HG02798 (cell line): ENCODE measurements around the gene AFAP1L2.
A peak's percentile ranks its signal among the peaks of the same experiment; 100 is the strongest.

Source experiments
- ATAC-seq: cut with Tn5 transposase; IDR thresholded peaks from one replicate; pipeline ENCODE4 v1.9.1; 2021; ENCODE audit warnings: mild to moderate bottlenecking; ENCODE audit not compliant: unreplicated experiment, poor library complexity

The AFAP1L2 gene, protein sequence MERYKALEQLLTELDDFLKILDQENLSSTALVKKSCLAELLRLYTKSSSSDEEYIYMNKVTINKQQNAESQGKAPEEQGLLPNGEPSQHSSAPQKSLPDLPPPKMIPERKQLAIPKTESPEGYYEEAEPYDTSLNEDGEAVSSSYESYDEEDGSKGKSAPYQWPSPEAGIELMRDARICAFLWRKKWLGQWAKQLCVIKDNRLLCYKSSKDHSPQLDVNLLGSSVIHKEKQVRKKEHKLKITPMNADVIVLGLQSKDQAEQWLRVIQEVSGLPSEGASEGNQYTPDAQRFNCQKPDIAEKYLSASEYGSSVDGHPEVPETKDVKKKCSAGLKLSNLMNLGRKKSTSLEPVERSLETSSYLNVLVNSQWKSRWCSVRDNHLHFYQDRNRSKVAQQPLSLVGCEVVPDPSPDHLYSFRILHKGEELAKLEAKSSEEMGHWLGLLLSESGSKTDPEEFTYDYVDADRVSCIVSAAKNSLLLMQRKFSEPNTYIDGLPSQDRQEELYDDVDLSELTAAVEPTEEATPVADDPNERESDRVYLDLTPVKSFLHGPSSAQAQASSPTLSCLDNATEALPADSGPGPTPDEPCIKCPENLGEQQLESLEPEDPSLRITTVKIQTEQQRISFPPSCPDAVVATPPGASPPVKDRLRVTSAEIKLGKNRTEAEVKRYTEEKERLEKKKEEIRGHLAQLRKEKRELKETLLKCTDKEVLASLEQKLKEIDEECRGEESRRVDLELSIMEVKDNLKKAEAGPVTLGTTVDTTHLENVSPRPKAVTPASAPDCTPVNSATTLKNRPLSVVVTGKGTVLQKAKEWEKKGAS

DNA sequence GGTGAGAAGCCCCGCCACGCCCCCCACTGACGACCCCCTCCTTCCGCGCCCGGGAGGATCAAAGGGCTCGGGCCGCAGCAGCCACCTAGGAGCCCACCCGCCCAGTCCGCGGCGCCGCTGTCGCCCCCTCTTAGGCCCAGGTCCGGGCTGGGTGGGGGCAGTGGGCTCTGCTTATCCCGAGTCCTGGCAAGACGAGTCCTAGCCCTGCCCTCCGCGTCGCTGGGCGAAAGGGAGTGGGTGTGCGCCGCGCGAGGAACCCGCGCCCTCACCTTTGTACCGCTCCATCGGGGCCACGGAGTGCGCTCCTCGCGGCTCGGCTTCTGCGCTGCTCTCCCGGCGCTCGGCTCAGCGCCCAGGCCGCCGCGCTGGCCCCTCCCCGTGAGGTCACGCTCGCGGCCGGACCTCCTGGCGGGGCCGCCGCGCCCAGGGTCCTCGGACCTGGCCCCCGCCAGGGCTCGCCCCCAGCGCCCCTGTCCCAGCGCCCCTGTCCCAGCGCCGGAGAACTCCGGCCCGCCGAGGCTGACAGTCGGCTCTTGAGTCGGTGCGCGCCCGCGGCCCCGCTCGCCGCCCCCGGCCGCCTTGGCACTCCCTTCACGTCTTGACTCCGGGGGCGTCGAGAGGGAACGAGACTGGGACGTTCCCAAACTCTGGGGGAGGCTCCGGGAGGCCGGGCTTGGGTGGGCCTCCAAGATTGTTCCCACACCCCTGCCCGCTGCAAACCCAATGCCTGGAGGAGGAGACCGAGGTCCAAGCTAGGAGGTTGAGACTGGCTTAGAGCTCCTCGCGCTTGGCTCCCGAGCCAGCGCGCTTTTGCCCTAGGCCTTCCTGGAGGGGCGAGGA is at the start of gene AFAP1L2:
Gene AFAP1L2, minus strand, starts transcription at position 332 of the 840 bp plus-strand sequence. Its CDS starts 47 bp downstream, at position 285.
- ATAC-seq, result peak; percentile 41

DNA sequence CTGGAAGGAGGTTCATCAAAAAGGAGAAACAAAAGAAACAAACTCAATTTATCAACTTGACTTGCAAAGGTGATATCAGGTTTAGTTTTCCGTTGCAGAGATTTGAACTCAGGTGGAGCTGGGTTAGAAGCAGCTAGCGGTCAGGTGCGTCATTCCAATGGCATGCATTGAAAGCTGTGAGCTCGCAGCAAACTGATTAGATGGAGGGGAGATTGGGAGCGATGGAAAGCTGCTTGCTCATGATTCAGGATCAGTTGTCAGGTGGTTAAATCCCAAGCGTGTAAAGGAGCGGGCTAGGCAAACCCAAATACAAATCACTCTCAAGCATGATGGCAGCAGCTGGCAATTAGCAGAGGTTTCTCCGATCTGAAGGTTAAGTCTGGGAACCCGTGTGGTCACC is 49.3 kb upstream of the AFAP1L2 start:
- no peak for ATAC-seq

DNA sequence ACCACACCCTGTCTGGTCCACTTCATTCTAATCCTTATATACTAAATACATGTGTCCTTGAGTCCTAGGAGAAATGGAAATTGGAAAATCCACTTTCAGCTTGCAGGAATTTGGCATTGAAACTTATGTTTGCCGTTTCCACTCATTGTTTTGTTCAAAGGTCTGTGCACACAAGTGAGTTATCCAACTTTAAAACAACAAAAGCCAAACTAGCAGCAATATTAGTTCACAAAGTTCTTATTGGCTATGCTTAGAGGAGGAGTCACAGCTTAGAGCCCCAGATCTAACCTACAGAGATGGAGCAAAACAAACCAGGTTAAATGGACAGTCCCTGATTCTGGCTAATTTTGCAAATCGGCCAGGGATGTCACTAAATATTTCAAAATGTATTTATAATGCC is 44.6 kb upstream of the AFAP1L2 start:
- ATAC-seq, result no peak

DNA sequence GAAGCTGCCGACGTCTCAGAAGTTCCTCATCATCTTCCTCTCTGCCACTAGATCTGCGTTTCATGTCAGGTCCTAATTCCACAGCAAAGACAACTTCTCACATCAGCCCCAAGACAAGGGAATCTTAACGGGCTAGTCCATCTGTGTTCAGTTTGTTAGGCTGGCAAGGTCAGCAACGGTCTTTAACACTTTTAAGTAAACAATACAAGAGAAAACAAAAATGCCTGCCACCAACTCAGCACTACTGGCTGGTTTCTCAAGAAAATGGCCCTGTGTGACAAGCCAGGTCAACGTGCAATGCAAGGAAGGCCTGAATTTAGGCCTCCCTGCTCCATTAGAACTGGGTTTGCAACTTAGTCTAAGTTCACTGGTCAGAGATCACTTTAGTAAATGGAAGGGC is 41.0 kb upstream of the AFAP1L2 start:
- no peak for ATAC-seq

DNA sequence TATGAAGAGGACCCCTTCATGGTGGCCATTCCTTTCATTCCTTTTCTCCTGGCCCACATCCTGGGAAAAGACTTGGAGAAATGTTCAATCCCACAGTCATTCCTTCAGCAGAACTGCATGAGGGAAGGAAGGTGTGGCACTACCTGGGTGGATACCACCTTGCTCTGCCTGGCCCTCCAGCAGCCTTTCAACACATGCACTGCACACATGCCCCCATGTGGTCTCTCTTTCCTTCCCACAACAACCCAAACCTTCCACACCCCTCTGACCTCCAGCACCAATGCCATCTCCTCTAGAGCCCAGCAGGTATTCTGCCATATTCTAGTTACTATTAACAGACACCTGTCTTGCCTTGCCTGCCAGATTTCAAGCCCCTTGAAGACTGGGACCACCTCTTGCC is 40.5 kb upstream of the AFAP1L2 start:
- no peak for ATAC-seq

DNA sequence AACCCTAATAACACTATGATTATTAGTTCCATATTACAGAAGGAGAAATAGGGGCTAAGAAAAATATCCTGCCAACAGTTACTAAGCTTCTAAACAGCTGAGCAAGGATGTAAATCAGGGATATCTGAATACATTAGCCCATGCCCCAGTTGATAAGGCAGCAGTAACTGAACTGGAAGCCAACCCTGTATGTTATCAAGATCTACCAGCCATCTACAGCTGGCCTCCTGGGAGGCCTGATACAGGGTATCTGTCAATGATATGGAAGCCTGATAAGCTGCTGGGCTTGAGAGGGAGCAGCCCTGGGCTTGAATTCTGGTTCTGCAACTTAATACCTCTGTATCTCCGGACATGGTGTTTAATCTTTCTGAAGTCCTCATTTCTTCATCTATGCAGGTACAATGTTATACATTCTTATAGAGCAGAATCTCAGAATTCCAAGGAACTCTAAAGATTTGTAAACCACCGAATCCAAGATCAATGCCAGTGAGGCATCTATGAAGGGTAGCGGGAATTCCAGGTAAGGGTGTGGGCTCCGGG is 37.9 kb upstream of the AFAP1L2 start:
- no peak for ATAC-seq

DNA sequence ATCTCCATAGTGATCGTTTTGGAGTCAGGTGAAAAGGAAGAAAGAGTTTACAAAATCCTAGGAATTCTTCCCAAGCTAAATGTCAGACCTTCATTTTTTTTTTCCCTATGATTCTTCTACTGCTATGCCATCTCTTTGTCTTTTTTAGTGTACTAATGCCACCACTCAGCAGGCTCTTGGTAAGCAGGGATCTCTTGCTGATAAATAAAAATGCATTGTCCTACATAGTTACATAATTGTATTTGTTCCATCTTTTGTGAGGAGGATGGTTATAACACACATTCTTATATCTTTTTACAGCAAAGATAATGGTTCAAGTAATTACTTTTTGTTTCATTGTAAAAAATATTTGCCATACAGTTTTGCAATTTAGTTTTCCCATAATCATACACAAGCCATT is 36.8 kb upstream of the AFAP1L2 start:
- ATAC-seq, result no peak

DNA sequence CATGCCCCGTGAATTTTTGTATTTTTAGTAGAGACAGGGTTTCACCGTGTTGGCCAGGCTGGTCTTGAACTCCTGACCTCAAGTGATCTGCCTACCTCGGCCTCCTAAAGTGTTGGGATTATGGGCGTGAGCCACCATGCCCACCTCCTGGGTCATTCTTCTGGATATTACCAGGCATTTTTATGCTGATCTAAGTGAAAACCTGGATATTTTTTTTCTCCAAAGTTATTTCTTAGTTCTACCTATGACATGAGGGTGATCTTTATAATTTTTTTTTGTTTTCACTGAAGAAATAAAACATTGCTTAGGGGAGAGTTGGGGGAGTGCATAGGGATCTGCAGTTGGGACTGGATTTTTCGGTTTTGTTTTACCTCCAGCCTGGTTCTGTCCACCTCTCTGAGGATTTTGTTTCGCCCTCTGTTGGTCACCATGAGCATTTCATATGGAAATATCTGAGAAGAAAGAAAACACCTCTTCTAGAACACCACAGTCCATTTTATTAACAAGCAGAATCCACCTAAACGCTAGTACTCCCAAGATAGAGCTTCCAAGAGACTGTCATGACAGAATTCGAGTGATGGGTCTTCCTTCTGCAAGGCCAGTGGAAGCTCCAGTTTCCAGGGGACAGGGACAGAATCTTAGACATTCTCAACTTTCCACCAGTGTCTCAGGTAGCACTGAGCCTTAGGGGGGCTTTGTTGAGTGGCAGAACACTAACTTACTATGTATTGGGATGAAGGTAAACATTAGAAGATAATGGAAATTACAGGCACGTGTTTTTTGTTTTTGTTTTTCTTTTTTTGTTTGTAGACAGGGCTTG is 33.4 kb upstream of the AFAP1L2 start:
- ATAC-seq, result no peak

DNA sequence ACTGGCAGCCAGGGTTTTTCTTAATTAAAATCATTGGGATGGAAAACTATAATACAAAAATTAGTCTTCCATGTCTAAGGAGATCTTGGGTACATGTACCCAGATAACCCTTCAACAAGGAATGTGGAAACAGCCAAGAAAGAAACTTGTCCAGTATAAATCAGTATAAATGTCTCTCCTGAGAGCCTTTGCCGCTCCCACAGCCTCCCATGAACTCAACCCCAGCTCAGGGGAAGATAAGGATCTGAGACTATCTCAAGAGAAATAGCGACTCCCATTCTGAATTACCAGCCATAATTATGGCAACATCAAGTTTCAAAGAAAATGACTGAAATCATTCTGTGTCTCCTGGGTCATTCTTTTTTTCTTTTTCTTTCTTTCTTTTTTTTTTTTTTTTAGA is 32.6 kb upstream of the AFAP1L2 start:
- ATAC-seq, result no peak

DNA sequence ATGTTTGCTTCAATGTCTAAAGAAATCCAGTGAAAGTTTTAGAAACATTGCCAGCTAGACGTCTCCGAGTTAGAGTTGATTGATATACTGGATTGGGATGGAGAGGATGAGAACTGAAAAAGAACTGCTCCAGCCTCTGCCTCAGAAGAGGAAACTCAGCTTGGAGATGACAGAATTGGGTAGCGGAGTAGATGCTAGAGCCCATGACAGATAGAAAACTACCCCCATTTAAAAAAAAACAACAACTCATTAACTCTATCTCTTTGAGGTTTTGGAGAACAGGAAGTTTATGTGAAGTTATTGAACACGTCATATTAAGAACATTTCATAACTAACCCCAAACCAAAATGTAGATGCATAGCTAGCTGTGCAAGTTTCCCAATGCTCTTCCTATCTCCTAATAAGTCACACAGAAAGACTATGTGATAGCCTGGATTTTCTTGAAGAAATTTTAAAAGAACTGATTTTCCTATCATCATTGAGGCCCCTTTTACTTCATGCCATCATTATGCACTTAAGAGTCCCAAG is 28.3 kb upstream of the AFAP1L2 start:
- no peak for ATAC-seq

DNA sequence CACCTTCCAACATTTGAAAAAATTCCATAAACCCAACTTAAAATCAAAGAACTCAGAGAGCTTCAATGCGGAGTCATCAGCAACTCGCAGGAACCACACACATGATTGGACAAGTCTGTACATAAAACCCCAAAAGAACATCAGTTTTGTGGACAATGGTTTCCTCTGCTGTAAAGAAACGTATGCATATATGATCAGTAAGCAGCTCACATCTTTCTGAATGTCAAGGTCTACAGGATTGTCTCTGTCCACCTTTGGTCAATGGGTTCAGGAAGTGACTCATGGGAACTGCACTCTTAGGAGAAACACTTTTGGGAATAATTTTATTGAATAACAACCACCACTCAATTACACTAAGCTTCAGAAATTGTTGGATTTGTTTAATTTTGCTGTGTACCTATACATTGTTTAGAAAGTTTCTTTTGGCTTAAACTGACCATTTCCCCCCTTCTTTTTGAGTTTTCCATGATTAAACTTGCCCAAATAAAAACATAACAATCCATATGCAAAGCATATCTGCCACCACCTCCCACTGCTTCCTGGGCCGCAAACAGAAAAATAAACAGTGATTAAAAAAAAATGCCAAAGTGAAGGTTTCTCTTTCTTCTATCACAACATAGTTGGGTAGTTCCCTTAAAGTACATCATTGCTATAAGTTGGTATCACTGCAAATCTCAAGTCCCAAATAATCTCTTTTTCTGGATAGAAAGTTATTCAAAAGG is 27.3 kb upstream of the AFAP1L2 start:
- ATAC-seq, result no peak

DNA sequence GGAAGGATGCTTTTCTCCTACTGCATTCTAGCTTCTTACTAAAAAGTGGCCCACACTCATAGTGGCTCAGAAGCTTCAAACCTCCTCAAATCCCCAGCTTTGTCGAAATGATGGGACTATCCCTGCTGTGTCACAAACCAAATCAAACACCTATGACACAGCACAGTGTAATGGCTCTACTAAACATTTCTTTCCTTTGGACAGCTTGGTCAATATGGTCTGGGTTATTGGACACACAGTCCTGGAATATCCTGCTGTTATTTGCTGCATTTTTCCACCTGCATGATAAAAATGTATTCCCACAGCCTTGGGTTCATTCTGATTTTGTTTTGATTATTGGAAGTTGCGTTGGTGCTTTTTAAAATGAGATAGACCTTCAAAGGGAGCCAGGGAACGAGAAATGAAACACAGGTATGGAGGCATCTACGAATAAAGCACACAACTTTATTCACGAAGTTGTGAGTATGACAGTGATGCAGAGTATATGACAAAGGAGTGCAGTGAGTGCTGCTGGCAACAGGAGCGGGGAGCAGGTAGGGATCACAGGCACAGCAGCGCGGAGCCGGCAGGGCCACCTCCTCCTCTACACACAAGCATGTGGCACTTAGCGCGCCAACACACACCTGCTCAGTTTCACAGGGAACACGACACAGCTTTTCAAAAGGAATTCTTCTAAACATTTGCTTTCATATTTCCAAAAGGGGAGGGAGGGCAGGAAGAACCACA is 26.5 kb upstream of the AFAP1L2 start:
- no peak for ATAC-seq

DNA sequence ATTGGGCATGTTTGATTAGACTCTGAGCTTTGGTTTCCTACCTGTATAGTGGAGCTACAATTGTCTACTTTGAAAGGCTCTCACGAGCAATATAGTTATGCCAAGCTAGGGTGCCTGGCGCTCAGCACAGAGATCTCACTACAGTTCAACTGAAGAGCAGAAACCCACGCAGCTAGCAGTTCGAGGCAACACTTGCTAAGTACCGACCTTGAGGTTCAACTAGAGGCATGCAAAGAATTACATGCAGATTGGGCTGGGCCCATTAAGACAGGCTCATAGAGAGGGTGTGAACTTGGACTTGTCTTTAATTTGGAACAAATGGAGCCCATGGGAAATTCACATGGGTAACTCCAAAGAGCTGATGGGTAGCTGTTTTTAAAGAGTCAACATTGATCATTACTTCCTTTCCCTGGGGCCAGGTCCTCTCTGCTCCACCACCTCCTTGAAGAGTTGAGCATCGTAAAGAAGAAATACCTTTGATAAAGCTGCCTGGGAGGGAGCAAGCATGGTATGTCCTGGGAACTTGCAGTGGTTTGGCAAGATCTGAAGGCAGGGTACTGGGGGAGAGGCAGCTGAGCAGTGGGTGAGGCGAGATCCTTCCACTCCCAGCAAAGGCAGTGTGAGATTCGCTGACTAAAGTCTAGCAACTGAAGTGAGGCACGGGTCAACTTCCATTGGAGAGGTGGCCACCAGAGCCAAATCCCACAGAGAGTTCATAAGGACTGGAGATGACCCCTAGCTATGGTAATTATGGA is 25.5 kb upstream of the AFAP1L2 start:
- ATAC-seq, result no peak

DNA sequence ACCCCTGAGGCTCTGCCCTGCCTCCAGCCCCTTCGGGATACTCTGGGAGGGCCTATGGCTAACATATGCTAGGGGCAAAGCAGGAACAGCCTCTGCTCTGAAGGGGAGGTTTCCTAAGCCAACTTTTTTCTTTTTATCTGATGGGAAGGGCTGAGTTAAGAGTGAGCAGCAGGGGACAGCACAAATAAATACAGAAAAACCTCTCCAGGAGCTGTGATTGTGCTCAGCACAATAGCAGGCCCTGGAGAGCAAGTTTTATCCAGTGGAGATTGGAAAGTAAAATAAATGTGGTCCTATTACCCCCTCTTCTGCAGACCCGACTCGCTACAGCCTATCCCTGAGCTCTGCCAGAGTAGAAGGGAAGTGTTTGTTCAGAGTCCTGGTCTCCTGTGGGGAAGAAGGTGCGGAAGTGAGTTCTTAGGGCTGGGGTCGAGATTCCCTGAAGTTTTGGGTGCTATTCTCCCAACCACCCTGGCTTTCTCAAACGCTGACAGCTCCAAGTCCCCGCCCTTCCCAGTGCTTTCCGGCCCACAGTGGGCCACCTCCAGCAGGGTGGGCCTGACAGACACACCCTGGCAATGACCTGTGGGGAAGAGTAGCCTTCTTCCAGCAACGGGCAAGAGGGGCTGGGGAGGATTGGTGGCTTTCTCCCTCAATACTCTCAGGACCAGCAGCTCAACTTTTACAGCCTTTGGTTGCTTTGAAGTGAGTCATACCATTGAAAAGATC is 23.0 kb upstream of the AFAP1L2 start:
- no peak for ATAC-seq

DNA sequence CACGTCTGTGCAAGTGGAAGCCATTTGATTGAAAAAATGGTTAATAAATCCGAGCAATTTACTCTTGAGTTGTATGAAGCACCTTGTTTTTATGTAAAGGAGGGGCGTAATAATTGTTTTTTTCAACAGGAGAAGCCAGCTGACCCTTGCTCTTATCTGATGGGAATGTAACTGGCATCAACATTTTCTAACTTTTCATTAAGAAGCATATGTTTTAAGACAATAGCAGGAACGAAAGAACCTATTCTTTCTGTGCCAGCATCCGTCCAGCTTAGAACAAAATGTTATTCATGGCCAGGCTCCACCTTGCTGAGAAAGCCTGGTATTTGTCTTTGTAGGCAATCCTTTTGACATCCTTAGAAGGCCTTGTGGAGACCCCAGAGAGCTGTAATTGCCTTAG is 22.2 kb upstream of the AFAP1L2 start:
- ATAC-seq, result no peak

DNA sequence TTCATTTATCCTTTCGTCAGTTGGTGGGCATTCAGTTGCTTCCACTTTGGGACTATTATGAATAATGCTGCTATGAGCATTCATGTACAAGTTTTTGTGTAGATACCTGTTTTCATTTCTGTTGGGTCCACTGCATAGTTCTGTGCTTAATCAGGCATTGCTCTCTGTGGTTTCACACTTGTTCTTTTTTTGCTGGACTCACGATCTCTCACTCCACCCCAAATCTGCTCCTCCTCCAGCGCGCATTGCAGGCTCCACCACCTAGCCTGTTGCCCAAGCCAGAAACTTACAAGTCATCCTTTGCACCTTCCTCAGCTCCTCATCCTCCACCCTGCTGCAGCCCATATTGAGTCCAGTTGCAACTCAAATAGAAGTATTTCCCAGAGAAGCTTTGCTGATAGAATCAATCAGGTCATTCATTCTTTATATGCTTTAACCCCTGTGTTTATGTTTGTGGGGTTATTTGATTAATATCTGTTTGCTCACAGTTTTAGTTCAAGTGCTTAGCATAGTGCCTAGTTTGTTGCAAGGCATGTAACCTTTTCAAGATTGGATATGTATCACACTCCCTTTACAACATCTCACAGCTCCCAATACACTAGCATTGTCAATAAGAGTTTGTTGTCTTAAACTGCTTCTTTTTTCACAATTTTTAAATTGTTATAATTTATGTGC is 16.6 kb upstream of the AFAP1L2 start:
- peak; percentile 78 for ATAC-seq
